NOMO-1 (cell line): ENCODE measurements around the gene TSPAN32.
"Not testable (repeated sequence)": the region's sequence is repeated elsewhere in the genome, so short reads cannot be mapped to it uniquely, and the experiment has no call there.

Experiments used
- DNase-seq, 2 experiments: peaks; one replicate each; lab custom pipeline; 2025; ENCODE audit not compliant: unreplicated experiment in 2 of 2; lab: John Stamatoyannopoulos, UW

The TSPAN32 gene

DNA sequence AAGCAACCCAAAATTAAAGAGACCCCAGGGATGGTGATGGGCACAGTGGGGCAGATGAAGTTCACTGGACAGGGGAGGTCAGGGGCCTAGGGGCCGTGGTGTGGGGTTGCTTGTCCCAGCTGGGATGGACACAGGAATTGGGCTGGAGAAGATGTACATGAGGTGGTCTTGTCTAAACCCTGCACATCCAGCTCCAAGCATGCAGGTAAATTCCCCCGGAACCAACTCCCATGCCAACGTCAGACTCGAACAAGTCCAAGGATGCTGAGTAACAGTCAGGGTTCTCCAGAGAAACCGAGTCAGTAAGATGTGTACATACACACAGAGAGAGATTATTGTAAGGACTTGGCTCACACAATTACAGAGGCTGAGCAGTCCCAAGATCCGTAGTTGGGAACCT is 28.9 kb downstream of the TSPAN32 start:
- DNase-seq = no peak

DNA sequence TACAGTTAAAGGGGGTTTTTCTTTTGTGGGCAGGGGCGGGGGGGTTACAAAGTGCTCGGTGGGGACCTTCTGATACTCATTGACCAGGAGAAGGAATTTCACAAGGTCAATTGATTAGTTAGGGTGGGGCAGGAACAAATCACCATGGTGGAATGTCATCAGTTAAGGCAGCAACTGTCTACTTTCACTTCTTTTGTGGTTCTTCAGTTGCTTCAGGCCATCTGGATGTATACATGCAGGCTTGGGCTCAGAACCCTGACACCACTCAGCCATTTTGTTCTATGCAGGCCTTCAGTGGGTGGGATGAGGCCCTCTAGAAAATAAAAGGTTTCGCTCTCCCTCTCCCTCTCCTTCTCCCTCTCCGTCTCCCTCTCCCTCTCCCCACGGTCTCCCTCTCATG is 29.6 kb downstream of the TSPAN32 start:
- DNase-seq = no peak

DNA sequence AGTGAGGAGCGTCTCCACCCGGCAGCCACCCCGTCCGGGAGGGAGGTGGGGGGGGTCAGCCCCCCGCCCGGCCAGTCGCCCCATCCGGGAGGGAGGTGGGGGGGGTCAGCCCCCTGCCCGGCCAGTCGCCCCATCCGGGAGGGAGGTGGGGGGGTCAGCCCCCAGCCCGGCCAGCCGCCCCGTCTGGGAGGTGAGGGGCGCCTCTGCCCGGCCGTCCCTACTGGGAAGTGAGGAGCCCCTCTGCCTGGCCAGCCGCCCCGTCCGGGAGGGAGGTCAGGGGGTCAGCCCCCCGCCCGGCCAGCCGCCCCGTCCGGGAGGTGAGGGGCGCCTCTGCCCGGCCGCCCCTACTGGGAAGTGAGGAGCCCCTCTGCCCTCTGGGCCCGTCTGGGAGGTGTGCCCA is 30.8 kb downstream of the TSPAN32 start:
- DNase-seq = not testable (repeated sequence)

DNA sequence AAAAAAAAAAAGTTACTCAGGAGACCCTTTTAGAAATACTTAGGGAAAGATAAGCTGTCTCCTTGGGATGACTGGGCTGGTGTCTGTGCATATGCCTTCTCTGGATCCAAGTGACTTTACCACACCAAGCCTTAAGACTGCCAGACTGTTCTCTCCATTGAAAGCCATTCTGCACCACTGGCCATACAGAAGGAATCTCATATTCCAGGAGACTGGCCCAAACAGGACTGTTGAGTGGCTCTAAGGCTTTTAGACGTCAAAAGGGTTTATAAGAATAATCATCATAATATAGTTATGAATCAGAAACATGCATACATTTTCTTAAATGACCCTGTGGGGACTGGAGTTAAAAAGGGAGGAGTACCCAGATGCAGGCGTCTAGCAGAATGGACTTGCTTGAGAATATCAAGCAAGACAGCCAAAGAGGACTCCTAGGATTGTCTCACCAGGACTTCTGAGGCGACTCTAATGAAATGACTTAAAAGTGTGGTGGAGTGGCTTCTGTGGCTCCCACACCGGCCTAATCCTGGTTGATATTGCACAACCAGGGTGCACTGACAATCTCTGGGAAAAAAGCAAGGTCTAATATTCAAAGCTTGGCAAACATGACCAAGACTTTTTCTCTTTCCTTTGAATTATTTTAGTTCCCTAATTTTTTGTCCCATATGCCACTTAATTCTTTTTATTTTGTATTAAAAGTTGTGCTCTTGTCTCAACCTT is 31.8 kb downstream of the TSPAN32 start:
- DNase-seq = not testable (repeated sequence)

DNA sequence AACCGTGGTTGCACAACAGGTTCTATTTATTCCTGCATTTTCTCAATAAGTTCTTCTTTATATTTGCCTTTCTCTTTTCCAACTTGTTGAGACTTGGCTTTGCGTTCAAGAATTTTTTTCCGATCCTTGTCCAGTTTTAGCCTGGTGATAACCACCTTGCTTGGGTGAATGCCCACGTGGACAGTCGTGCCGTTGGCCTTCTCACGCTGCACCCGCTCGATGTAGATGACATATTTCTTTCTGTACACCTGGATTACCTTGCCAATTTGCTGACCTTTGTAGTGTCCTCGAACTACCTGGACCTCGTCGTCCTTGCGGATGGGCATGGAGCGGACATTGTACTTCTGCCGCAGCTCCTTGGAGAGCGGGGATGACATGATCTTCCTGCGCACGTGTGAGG is 33.5 kb downstream of the TSPAN32 start:
- DNase-seq = not testable (repeated sequence)

DNA sequence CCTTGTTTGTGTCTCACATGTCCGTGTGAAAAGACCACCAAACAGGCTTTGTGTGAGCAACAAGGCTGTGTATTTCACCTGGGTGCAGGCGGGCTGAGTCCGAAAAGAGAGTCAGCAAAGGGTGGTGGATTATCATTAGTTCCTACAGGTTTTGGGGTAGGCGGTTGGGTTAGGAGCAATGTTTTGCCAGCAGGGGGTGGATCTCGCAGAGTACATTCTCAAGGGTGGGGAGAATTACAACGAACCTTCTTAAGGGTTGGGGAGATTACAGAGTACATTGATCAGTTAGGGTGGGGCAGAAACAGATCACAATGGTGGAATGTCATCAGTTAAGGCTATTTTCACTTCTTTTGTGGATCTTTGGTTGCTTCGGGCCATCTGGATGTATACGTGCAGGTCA is 36.9 kb downstream of the TSPAN32 start:
- not testable (repeated sequence) for DNase-seq

DNA sequence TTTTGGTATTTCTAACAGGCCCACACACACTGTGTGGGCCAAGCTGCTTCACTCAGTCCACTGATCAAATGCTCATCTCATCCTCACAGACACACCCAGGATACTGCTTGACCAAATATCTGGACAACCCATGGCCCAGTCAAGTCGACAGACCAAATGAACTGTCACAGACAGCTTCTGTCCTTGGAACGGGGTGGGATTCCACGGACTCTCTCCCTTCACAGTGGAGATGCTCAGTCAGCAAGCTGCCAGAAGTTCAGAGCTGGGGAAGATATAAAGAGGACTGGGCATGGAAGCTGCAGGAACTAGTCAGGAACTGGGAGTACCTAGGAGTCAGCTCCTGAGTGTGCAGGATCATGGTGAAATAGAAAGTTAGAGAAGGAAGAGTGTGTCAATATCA is 40.7 kb downstream of the TSPAN32 start:
- DNase-seq = no peak

DNA sequence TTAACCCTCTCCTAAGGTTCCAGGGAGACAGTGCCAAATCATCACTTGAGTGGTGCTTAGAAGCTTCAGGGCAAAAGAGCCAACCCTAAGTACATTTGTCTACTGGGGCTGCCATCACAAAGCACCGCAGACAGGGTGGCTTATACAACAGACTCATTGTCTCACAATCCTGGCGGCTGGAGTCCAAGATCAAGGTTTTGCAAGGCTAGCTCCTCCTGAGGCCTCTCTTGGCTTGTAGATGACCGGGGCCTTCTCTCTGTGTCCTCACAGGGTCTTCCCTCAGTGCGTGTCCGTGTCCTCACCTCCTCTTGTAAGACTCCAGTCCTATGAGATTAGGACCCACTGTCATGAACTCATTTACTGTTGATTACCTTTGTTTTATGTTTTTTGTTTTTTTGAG is 41.2 kb downstream of the TSPAN32 start:
- DNase-seq = no peak

DNA sequence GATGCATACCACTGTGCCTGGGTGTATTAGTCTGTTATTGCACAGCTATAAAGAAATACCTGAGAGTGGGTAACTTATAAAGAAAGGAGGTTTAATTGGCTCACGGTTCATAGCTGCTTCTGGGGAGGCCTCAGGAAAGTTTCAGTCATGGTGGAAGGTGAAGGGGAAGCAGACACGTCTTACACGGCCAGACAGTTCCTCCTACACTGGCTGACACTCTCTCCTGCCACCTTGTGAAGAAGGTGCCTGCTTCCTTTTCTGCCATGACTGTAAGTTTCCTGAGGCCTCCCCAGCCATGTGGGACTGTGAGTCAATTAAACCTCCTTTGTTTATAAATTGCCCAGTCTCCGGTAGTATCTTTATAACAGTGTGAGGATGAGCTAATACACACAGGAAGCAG is 41.7 kb downstream of the TSPAN32 start:
- no peak for DNase-seq

DNA sequence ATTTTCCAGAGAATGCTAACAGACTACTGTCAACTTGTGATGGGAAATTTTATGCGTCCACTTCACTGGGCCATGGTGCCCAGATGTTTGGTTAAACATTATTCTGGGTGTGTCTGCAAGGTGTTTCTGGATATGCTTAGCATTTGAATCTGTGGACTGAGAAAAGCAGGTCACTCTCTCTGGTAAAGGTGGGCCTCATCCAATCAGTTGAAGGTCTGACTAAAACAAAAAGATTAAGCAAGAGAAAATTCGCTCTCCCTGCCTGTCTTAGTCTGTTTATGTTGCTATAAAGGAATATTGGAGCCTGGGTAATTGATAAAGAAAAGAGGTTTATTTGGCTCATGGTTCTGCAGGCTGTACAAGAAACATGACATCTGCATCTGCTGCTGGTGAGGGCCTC is 43.2 kb downstream of the TSPAN32 start:
- no peak for DNase-seq

DNA sequence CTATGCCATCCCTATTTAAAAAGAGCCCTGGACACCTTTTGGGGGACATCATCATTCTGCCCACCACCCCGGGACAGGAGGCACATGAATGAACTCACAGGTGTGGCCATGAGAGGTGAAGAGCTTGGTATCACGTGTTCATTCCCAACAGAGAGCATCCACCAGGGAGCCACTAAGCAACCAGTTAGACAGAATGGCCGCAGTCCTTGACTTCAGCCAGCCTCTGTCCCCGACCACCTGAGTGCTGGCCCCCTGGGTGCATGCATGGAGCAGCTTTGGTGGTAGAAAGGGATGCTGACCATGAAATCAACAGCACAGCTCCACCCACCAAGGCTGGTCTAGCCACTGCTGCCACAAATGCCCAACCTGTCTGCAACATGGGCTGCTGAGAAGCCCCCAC is 44.2 kb downstream of the TSPAN32 start:
- no peak for DNase-seq

DNA sequence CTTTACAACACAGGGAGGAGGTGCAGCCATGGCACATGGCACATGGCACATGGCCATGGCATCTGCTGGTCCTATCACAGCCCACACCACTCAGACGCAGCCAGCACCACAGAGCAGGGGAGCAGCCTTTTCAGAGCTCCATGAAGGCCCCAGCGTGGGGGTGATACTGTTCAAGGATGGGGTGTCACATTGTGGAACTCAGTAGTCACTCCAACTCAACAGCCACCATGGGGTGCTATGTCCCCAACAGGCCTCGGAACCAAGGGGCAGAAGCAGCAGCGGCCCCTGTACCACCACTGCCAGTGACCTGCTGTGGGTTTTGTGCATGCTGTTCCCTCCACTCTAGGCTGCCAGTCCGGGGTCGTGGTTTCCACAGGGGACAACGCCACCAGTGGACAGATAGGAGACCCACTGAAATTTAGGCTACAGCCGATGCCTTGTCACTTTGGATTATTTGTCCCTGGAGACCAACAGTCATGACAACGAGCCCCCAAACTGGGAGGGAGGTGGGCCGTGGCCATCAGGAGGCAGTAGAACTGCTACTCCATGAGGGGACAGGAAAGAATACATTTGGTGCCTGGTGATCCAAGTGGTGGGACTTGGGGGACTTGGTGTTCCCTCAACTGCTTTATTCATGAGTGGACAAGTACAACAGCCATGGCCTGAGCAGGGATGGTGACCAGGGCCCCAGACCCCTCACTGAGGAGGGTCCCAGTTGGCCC is 44.9 kb downstream of the TSPAN32 start:
- no peak for DNase-seq

DNA sequence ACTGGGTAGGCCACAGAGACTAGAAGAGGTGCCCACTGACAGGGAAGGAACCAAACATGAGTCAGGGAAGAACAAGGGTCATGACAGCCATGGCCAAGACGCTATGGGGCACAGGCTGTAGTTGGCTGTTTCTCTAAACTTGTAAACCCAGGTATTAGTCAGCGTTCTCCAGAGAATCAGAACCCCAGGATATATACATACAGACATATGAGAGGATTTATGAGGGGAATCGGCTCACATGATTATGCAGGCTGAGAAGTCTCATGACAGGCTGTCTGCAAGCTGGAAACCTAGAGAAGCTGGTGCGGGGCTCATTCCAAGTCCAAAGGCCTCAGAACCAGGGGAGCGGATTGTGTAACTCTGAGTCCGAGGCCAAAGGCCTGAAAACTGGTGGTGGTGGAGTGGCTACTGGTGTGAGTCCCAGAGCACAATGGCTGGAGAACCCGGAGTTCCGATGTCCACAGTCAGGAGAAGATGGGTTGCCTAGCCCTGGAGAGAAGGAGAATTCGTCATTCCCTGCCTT is 45.6 kb downstream of the TSPAN32 start:
- no peak for DNase-seq

DNA sequence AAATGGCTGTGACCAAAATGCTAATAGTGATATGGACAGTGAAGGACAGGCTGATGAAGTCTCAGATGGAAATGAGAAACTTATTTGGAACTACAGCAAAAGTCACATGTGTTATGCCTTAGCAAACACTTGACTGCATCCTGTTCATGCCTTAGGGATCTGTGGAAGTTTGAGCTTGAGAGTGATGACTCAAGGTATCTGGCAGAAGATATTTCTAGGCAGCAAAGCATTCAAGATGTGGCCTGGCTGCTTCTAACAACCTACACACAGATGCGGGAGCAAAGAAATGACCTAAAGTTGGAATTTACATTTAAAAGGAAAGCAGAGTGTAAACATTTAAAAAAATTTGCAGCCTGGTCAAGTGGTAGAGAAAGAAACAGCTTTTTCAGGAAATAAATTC is 47.2 kb downstream of the TSPAN32 start:
- DNase-seq = no peak

DNA sequence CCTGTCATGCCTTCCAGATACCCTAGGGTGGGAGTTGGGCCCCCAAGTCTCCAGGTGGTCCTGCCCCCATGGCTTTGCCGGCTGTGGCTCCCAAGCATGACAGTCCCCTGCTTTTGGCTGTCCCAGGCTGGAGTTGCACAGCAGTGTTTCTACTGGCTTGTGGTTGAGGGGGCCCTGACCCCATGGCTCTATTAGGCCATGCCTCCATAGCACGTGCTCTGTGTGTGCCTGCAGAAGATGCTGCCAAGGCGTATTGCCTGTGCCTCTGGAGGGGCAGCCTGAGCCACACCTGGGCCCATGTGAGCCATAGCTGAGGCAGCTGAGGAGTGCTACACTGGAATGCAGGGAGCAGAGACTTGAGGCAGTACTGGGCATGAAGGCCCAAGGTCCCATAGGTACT is 49.9 kb downstream of the TSPAN32 start:
- no peak for DNase-seq

DNA sequence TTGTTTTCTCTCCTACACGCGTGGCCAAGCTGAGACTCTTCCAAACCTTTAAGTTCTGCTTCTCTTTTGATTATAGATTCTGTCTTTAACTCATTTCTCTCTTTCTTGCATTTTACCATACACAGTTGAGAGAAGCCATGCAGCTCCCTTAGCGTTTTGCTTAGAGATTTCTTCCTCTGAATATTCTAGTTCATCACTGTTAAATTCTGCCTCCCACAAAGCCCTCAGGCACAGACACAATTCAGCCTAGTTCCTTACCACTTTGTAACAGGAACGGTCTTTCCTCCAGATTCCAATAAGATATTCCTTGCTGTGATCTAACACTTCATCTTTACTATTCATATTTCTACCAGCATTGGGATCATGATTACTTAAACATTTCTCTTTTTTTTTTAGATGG is 50.6 kb downstream of the TSPAN32 start:
- no peak for DNase-seq

DNA sequence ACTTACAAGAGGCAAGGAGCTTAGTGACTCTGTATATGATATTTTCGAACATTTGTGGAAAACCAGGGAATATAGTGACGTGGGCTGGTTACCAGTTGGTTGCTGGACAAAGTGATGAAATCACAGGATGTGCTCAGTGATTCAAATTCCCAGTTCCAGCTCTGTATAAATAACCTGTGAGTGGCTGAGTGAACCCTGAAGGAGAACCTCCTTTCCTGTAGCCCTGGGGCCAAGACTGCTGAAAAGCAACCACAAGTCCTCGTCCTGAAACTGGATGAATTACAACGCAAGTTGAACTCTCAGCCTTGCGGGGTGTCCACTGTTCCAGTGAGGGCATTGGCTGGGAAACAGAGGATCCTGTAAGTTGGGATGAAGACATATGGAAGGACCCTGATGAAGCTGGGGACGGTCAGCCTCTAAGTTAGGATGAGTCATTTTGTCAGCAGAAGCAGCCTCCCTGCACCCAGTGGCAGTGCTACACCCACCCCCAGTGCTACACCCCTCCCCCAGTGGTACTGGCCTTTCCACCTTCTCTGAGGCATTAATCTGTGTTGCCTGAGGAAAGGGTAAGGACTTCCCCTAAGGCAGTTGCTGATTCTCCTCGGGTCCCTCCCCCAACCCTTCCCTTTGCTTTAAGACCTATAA is 53.3 kb downstream of the TSPAN32 start:
- DNase-seq = no peak

DNA sequence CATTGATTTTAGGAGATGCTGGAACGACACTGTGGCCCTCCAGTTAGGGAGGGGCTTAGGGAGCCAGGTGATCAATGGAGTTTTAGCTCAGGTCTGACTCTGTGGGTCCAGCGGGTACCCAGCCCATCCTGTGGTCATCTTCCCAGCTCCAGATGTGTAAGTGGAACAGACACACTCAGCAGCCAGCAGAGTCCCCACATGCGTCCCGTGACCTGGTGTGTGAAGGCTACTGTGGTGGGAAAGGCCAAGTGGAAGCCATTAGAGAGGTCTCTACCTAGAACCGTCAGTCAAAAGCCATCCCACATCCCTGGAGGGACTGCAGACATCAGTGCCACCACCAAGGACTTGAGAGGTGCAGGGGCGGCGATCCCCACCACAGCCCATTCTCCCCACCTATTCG is 55.4 kb downstream of the TSPAN32 start:
- DNase-seq = no peak

DNA sequence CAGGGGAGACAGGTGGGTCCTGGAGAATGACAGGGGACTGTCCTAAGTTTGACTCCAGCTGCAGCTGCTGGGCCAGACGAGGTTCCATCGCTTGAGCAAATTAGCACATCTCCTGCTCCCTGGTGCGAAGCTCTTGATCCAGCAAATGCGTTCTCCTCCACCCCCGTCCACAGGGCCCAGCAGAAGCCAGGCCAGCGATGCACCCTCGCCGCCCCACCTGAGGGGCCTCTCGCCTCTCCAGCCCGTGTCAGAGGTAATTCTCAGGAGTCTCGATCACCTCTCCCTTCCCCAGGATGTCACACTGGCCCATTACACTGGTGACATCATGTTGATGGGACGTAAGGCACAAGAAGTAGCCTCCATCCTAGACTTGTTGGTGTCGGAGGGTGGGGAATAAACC is 55.8 kb downstream of the TSPAN32 start:
- DNase-seq = not testable (repeated sequence)

DNA sequence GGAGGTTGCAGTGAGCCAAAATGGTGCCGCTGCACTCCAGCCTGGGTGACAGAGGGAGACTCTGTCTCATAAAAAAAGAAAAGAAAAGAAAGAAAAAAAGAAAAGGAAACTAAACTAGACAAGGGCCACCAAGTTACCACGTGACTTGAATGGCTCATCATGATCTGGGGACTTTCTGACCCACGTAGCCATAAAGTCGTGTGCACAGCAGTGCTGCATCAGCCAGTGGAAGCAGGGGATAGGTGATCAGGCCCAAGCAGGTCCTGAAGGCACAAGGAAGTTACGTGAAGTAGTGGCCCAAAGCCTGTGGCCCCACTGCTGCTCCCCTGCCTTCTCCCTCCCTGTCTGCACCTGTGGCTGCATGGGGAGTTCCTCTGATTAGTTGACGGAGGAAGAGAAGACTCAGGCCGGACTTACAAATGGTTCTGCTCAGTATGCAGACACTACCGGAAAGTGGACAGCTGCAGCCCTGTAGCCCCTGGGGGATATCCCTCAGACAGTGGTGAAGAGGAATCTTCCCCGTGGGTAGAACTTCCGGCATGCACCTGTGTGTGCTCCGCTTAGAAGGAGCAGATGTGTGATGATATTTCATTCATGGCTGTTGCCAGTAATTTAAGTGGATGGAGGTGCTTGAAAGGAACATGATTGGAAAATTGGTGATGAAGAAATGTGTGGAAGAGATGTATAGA is 57.1 kb downstream of the TSPAN32 start:
- no peak for DNase-seq

DNA sequence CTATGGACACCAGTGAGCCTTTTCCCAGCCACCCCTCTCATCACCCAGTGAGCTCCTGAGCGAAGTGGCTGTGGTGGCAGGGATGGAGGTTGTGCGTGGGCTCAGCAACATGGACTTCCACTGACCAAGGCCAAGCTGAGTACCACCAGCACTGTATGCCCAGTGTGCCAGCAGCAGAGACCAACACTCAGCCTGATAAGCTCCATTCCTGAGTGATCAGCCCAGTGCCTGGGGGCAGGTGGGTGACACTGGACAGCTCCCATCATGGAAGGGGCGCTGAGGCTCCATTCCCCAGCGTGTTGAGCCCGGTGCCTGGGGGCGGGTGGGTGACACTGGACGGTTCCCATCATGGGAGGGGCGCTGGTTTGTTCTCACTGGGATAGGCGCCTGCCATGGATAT is 57.7 kb downstream of the TSPAN32 start:
- DNase-seq = no peak
